22Rv1 (cell line): ENCODE data around the gene EVPLL.
"Not testable (repeated sequence)": the region's sequence is repeated elsewhere in the genome, so short reads cannot be mapped to it uniquely, and the experiment has no call there.

Experiments
- H3K27ac ChIP-seq: fragments of 450-650 bp; 2 replicates; pipeline ENCODE4 v1.5.1; 2017
- ZFX ChIP-seq: fragments of 450-650 bp; IDR thresholded peaks from 2 replicates; pipeline ENCODE4 v1.6.1; 2017; ENCODE audit warnings: antibody characterized with exemption, borderline replicate concordance
- TF ChIP-seq, protein P1 (sequence below): fragments of 450-650 bp; IDR thresholded peaks from 2 replicates; pipeline ENCODE4 v1.5.1; 2017; ENCODE audit warnings: mild to moderate bottlenecking

Gene EVPLL

GRCh38 chr17:18379246-18380146, 1.9 kb downstream of the EVPLL start:
- H3K27ac ChIP-seq: no peak overlapping the region
- TF ChIP-seq ZFX: no peak
- TF ChIP-seq, protein P1, sequence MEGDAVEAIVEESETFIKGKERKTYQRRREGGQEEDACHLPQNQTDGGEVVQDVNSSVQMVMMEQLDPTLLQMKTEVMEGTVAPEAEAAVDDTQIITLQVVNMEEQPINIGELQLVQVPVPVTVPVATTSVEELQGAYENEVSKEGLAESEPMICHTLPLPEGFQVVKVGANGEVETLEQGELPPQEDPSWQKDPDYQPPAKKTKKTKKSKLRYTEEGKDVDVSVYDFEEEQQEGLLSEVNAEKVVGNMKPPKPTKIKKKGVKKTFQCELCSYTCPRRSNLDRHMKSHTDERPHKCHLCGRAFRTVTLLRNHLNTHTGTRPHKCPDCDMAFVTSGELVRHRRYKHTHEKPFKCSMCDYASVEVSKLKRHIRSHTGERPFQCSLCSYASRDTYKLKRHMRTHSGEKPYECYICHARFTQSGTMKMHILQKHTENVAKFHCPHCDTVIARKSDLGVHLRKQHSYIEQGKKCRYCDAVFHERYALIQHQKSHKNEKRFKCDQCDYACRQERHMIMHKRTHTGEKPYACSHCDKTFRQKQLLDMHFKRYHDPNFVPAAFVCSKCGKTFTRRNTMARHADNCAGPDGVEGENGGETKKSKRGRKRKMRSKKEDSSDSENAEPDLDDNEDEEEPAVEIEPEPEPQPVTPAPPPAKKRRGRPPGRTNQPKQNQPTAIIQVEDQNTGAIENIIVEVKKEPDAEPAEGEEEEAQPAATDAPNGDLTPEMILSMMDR: no peak

GRCh38 chr17:18380471-18381157, 3.0 kb downstream of the EVPLL start:
- TF ChIP-seq, protein P1: no peak
- TF ChIP-seq ZFX: no peak
- H3K27ac ChIP-seq: no peak overlapping the region

DNA sequence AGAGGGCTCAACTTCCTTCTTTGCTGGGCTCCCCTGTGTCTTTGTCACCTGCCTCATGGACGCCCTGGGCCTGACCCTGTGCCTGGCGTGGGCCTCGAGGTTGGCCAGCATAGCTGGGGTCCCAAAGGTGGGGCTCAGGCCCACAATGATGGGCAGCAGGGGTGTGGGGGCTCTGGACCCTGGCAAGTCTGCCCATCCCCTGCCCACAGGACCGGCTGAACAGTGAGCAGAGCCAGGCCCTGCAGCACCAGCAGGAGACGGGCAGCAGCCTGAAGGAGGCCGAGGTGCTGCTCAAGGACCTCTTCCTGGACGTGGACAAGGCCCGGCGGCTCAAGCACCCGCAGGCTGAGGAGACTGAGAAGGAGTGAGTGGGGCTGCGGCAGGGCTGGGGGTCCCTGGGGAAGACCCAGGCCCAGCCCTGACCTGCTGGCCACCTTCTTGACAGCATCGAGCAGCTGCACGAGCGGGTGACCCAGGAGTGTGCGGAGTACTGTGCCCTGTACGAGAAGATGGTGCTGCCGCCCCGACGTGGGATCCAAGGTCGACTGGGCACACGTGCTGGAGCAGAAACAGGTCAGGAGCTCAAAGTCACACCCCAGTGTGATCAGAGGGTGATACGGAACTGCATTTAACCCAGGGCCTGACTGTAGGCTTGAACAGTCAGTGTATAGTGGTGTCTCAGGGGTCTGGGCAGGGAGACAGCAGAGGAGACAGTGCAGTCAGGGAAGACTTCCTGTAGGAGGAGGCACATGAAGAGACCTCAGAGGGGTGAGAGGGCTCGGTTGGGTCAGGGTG, 3.8 kb downstream of the EVPLL start:
- TF ChIP-seq, protein P1: no peak
- no peak for TF ChIP-seq ZFX
- H3K27ac ChIP-seq: no peak overlapping the region

GRCh38 chr17:18381953-18382245, 4.3 kb downstream of the EVPLL start:
- TF ChIP-seq ZFX: no peak
- TF ChIP-seq, protein P1: no peak

DNA sequence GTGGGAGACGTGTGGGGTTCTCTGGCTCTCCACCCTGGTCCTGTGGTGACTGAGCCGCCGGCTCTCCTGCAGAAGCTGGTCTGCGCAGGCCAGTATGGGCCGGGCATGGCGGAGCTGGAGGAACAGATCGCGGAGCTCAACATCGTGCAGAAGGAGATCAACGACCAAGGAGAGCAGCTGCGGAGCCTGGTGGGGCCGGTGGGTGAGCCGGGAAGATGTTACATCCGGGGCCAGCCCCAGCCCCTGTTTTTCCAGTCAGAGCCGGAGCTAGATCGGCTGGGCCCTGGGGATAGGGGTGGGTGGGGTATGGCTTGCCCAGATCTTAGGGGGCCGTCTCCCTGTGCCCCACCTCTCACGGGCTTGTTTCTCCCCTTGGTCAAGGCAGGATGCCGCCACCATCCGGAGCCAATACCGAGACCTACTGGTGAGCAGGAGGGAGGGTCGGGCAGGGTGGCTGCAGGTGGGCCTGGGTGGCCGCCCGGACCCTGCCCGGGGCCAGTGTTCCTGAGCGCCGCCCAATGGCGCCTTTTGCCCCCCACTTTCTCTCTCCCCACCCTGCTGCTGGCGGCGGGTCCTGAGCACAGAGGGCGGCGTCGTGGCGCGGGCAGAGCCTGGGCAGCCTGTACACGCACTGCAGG, 5.0 kb downstream of the EVPLL start:
- TF ChIP-seq, protein P1: no peak
- no peak for TF ChIP-seq ZFX
- no peak overlapping the region for H3K27ac ChIP-seq

More at GRCh38 chr17:18381953-18382245, 4.3 kb downstream of the EVPLL start:
- no peak overlapping the region for H3K27ac ChIP-seq

DNA sequence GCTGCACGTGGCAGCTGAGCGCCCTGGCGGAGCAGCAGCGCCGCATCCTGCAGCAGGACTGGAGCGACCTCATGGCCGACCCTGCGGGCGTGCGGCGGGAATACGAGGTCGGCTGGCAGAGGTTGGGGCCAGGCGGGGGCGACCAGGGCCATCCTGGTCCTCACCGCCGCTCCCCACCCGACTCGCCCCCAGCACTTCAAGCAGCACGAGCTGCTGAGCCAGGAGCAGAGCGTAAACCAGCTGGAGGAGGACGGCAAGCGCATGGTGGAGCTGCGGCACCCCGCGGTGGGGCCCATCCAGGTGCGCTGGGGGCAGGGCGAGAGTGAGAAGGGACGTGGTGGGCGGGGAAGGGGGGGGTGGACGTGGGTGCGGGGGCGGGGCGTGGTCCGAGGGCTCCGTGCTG, 5.5 kb downstream of the EVPLL start:
- not testable (repeated sequence) for H3K27ac ChIP-seq

GRCh38 chr17:18384271-18384670, 6.7 kb downstream of the EVPLL start:
- not testable (repeated sequence) for H3K27ac ChIP-seq

DNA sequence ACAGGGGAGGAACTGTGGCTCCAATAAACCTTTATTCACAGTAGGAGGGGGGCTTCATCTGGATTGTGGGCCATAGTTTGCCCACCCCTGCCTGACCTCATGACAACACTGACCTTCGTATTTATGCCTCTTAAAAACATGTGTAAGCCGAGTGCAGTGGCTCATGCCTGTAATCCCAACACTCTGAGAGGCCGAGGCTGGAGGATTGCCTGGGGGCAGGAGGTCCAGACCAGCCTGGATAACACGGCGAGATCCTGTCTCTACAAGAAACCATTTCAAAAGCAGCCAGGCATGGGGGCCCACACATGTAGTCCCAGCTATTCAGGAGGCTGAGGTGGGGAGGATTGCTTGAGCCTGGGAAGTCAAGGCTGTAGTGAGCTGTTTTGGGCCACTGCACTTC, 10.0 kb downstream of the EVPLL start:
- H3K27ac ChIP-seq: not testable (repeated sequence)

DNA sequence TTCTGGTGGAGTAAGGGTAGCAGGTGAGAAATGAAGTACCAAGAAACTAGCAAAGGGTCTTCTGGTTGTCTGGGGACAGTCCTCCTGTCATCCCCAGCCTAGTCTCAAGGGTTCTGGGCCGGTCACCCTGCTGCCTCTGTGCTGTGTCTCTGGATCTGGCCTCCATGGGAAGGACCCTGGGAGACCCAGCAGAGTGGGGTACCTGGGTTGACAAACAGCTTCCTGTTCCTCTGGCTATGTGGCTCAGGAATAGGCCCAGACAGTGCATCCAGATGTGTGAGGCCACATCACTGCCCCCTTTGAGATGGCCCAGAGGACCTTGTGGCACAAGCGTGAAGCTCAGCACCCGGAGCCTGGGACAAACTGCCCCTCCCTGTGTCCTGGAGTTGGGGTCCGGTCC, 10.7 kb downstream of the EVPLL start:
- not testable (repeated sequence) for H3K27ac ChIP-seq

DNA sequence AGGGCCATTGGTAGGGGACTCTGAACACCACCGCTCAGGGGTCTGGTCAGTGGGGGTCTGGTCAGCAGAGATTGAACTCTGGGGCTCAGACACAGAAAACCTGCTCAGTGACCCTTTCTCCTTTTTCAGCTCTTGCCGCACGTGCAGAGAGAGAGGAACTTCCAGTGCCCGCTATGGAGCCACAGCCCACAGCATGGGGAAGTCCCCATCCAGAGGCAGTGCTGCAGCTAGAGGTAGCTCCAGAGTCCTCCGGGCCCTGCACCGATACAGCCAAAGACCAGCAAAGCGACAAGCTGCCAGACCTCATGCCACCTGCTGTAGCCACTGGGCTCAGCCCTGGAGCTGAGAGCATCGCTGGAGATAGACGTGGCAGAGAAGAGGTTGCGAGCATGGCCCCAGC, 11.2 kb downstream of the EVPLL start:
- H3K27ac ChIP-seq: not testable (repeated sequence)

DNA sequence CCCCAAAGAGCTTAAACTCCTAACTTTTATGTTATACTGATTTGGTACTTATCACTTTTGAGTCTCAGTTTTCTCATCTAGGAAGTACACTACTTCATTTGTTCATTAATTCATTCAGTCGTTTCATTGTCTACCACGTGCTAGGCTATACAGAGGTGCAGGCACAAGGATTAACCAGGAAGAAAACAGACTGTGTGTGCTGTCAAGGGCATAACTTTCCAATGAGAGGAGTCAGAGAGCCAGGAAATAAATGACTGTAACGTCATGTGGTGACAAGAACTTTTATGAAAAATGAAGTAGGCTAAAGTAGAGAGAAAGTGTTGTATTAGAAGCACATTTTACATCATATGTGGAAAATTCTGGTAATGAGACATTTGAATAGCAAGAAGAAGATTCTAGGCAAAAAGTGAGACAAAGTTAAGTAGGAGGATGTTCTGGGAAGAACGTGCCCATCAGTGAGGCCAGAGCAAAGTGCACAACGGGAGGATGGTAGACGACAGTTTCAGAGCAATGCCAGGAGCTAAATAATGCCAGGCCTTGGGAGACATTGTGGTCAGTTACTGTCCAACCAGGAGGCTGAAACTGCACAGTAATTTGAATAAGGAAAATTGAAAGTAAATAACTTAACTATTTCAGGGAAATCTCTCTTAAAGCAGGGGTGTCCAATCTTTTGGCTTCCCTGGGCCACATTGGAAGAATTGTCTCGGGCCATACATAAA, 24.5 kb downstream of the EVPLL start:
- H3K27ac ChIP-seq: not testable (repeated sequence)

- H3K27ac ChIP-seq: not testable (repeated sequence)
Measured at GRCh38 chr17:18403166-18403565, 25.6 kb downstream of the EVPLL start.
